Right atrium auricular region (tissue), 2 donors: Measurements from ENCODE around the gene GRB10. TPM values are rescaled to one million over a fixed set of nuclear protein-coding genes. Genes with fewer than 3 reads are reported as not detected.
"Not testable (repeated sequence)": the region's sequence is repeated elsewhere in the genome, so short reads cannot be mapped to it uniquely, and the experiment has no call there.

Source experiments
- DNase-seq: peaks from one replicate; pipeline ENCODE4 v3.0.0-alpha.2; 2019; ENCODE audit warnings: low spot score
- H3K27ac ChIP-seq, 2 donors: fragments of 200-600 bp; sonication (generic); 1 replicate in 1 of 2; 2 replicates in 1 of 2; pipeline ENCODE4 v1.5.1; 2016 to 2019
- H3K27me3 ChIP-seq, 2 donors: fragments of 200-600 bp; sonication (generic); one replicate each; pipeline versions ENCODE4 v1.5.1 to v1.6.0; 2017 to 2019
- H3K36me3 ChIP-seq: fragments of 200-600 bp; sonication (generic); one replicate; pipeline ENCODE4 v1.5.1; 2016
- H3K4me1 ChIP-seq, 2 donors: fragments of 200-600 bp; sonication (generic); one replicate each; pipeline versions ENCODE4 v1.5.1 to v1.6.0; 2017 to 2019
- H3K4me3 ChIP-seq, 2 donors: fragments of 200-600 bp; sonication (generic); 1 replicate in 1 of 2; 2 replicates in 1 of 2; pipeline ENCODE4 v1.5.1; 2017 to 2019; ENCODE audit warnings: mild to moderate bottlenecking in 1 of 2, moderate library complexity in 1 of 2
- H3K9me3 ChIP-seq, 2 donors: fragments of 200-600 bp; sonication (generic); one replicate each; pipeline ENCODE4 v1.5.1; 2019
- CTCF ChIP-seq, 2 donors: fragments of 200-600 bp; sonication (generic); IDR thresholded peaks; one replicate each; pipeline ENCODE4 v1.5.1; 2019; ENCODE audit warnings: antibody characterized with exemption in 2 of 2
- total RNA-seq, 2 donors: library from RNA; depleted of rRNA; stranded (reverse); fragments of >200 nt; gene quantifications; one replicate each; pipeline ENCODE4 v1.1.0, GENCODE V29; 2016

Gene GRB10
- total RNA-seq, 2 donors from 2014 or later = 36.5 to 39.0 TPM

DNA sequence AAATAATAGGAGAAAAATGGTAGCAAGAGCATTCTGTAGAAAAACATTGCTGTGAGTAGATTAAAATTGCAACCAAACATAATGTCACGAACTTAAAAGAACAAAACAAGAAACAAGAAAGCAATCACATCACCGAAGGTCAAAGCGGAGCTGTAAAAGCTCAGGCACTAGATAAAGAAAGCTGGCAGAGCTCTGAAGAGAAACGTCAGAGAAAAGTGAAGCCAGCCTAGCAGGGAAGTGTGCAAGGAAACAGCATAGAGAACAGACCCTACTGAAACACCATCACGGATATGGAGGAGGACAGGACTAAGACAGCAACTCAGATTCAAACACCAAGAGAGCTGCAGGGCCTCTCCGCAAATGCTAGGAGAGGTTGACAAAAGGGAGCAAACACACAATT lies 195.0 kb downstream of the GRB10 start:
- DNase-seq = no peak
- no peaks in the 10 kb centered on the region for H3K4me1 ChIP-seq
- H3K9me3 ChIP-seq = peaks cover 0 to 9% of the 10 kb centered on the region in 2 donors
- H3K27ac ChIP-seq = no peak overlapping the region
- no peak for TF ChIP-seq CTCF (IDR thresholded peaks at IDR 0.05)
- H3K4me3 ChIP-seq = no peak overlapping the region
- H3K27me3 ChIP-seq = no peaks in the 10 kb centered on the region
- peaks cover 15% of the 10 kb centered on the region for H3K36me3 ChIP-seq

DNA sequence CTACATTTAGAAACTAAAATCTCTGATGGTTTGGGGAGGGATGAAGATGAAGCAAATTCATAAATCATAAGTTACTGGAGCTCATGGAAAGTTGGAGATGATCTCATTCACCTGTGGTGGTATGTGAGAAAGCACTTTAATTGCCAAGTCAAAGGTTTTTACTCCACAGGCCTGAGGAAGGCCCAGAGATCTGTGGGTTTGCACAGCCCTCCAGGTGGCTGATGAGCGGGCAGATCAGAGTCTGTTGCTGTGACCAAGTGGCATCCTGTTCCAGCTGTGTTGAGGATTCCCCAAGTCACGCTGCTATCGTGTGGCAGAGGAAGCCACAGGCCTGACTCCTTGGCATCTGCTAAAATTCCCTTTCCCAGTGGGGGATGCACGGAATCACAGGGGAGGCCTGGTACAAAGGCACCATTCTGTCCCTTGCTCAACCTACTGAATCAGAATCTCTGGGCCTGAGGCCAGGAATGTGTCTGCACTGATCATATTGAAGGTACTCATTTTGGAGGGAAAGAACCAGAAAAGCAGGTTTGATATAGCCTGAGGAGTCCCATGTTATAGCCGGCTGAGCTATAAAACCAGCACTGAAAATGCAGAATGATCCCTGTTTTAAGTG lies 197.8 kb downstream of the GRB10 start:
- no peaks in the 10 kb centered on the region for H3K4me1 ChIP-seq
- TF ChIP-seq CTCF (IDR thresholded peaks at IDR 0.05) = no peak
- H3K9me3 ChIP-seq = peaks cover 0 to 9% of the 10 kb centered on the region in 2 donors
- no peak for DNase-seq
- no peaks in the 10 kb centered on the region for H3K36me3 ChIP-seq
- no peak overlapping the region for H3K4me3 ChIP-seq
- no peaks in the 10 kb centered on the region for H3K27me3 ChIP-seq
- H3K27ac ChIP-seq = no peak overlapping the region

DNA sequence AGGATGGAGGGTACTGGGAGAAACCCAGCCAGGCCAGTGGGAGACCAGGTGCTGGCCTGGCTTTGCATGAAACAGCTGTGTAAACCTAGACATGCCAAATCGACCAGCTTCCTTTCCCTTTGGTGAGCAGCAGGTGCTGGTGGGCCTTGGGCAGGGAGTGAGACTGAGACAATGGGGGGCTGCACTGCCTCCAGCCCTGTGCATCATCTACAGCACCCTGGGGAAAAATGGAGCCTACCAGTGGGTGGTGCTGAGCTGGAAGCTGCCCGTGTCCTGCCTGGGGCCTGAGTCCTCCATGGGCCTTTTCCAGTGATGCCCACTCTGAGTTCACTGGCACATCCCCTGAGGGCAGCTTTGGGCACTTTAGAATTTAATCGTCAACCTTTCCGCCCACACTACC lies 198.3 kb downstream of the GRB10 start:
- no peaks in the 10 kb centered on the region for H3K4me1 ChIP-seq
- H3K36me3 ChIP-seq = no peaks in the 10 kb centered on the region
- H3K27me3 ChIP-seq = no peaks in the 10 kb centered on the region
- H3K9me3 ChIP-seq = peaks cover 0 to 9% of the 10 kb centered on the region in 2 donors
- no peak overlapping the region for H3K4me3 ChIP-seq
- no peak for TF ChIP-seq CTCF (IDR thresholded peaks at IDR 0.05)
- H3K27ac ChIP-seq = no peak overlapping the region
- DNase-seq = no peak

DNA sequence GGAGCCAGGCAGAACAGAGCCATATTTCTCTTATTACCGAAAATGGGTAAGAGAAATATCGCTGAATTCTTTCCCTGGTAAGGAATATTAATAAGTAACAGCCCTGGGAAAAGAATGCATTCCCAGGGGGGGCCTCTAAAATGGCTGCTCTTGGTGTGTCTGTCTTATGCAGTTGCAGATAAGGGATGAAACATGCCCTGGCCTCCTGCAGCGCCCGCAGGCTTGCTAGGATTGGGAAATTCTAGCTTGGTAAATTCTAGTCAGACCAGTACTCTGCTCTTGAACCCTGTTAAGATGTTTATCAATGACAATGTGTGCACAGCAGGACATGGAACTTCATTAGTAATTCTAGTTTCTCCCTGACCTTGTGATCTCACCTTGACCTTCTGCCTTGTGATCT lies 199.4 kb downstream of the GRB10 start:
- H3K4me1 ChIP-seq, H3K27me3 ChIP-seq, H3K36me3 ChIP-seq, H3K9me3 ChIP-seq, H3K27ac ChIP-seq, DNase-seq, H3K4me3 ChIP-seq: not testable (repeated sequence)

DNA sequence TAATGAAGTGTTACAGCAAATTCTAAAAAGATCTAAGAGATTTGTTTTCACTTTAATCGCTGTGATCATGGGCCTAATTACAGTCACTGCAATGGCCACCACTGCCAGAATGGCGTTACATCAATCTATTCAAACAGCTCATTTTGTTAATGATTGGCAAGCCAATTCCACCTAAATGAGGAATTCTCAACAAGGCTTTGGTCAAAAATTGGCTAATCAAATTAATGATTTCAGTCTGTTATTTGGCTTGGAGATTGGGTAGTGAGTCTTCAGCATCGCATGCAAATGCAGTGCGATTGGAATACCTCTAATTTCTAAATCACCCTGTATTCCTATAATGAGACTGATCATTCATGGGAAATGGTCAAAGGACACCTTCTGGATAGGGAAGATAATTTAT lies 200.4 kb downstream of the GRB10 start:
- not testable (repeated sequence) for H3K9me3 ChIP-seq, H3K4me3 ChIP-seq, H3K4me1 ChIP-seq, H3K27ac ChIP-seq, H3K36me3 ChIP-seq, H3K27me3 ChIP-seq, DNase-seq

GRCh38 chr7:50580666-50581065 lies 202.0 kb downstream of the GRB10 start:
- H3K36me3 ChIP-seq, H3K4me3 ChIP-seq, H3K27ac ChIP-seq, DNase-seq, H3K4me1 ChIP-seq, H3K9me3 ChIP-seq, H3K27me3 ChIP-seq: not testable (repeated sequence)

DNA sequence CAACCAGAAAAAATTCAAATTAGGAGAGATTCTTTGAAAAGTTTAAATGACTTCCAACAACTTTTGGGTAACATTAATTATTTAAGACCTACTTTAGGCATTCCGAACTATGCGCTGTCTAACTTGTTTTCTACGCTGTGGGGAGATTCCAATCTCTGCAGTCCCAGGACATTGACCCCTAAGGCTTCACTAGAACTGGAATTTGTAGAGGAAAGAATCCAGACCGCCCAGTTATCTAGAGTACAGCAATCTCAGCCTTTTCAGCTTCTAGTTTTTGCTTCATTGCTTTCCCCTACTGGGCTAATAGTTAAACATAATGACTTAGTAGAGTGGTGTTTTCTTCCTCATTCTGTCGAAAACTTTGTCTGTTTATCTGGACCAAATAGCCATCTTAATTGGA lies 202.6 kb downstream of the GRB10 start:
- no peaks in the 10 kb centered on the region for H3K4me1 ChIP-seq
- peaks cover 0 to 9% of the 10 kb centered on the region in 2 donors for H3K9me3 ChIP-seq
- no peaks in the 10 kb centered on the region for H3K36me3 ChIP-seq
- no peak overlapping the region for H3K4me3 ChIP-seq
- H3K27ac ChIP-seq = no peak overlapping the region
- no peaks in the 10 kb centered on the region for H3K27me3 ChIP-seq
- no peak for TF ChIP-seq CTCF (IDR thresholded peaks at IDR 0.05)
- DNase-seq = no peak

- not testable (repeated sequence) for H3K27ac ChIP-seq, H3K36me3 ChIP-seq, H3K27me3 ChIP-seq, H3K9me3 ChIP-seq, DNase-seq, H3K4me3 ChIP-seq, H3K4me1 ChIP-seq
These were observed 204.6 kb downstream of the GRB10 start for GRCh38 chr7:50578105-50578504.
